ENCODE data around the gene CCDC47.

DNA sequence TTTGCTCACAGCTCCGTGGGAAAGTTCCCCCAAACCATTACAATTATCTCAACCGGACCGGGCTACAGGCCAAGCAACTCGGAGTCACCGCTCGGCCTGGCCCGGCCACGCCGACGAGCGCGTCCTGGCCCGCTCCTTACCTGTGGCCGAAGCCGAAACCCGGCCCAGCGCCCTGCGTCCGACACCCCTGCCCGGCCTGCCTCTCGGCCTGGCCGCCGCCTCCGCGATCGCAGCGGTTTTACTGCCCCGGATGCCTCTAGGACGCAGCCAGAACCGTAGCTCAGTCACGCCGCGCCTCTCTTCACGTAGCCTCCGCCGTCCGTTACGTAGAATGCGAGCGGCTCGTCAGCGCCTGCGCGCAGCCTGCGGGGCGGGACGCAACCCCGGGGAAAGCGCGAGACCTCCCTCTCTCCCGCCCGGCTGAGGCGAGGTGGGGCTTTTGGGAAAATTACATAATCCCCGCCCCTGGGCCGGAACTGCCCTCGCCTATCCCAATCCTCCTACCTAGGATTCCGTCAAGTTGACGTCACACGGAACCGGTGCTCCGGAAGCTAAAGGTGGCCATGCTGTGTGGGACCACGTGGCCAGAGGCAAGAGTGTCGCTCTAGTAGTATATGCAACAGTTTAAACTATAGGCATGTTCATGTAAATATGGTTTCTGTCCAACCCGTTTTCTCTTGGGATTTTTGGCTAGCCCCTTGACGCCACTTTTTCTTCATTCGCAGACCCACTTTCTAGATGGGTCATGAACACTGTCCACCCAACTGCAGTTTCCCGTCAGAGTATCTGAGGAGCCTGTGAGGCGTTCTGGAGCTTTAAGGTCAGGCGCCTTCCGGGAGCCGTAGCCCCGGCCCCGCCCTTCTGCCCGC lies at the start of gene CCDC47:
- TF ChIP-seq, protein P1, sequence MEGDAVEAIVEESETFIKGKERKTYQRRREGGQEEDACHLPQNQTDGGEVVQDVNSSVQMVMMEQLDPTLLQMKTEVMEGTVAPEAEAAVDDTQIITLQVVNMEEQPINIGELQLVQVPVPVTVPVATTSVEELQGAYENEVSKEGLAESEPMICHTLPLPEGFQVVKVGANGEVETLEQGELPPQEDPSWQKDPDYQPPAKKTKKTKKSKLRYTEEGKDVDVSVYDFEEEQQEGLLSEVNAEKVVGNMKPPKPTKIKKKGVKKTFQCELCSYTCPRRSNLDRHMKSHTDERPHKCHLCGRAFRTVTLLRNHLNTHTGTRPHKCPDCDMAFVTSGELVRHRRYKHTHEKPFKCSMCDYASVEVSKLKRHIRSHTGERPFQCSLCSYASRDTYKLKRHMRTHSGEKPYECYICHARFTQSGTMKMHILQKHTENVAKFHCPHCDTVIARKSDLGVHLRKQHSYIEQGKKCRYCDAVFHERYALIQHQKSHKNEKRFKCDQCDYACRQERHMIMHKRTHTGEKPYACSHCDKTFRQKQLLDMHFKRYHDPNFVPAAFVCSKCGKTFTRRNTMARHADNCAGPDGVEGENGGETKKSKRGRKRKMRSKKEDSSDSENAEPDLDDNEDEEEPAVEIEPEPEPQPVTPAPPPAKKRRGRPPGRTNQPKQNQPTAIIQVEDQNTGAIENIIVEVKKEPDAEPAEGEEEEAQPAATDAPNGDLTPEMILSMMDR (conservative IDR thresholded peaks at IDR 0.05; ENCODE audit: low read depth, low read length) = no peak
- no peak for TF ChIP-seq EZH2 (IDR thresholded peaks at IDR 0.05; ENCODE audit: borderline replicate concordance, low read depth, low read length, poor library complexity, severe bottlenecking)

Data from A673 (cell line).